H1 (cell line): ENCODE data around the gene ESR1. TPM values are rescaled to one million over a fixed set of nuclear protein-coding genes. Genes with fewer than 3 reads are reported as not detected.

Experiments used
- CTCF ChIA-PET: fragments of 300-600 bp; sonication (Branson Sonifier 250); formaldehyde crosslinking; loops from one replicate; lab custom pipeline; 2021; ENCODE audit not compliant: partially characterized antibody; lab: Charles Lee
- POLR2A ChIA-PET: fragments of 300-600 bp; sonication (Branson Sonifier 250); formaldehyde crosslinking; loops from one replicate; lab custom pipeline; 2021; ENCODE audit warnings: inconsistent platforms; ENCODE audit not compliant: partially characterized antibody; lab: Charles Lee
- DNase-seq, 2 experiments: peaks; one replicate each; pipeline versions ENCODE4 v3.0.0 to v3.0.0-alpha.2; 2010 to 2022; ENCODE audit warnings: low spot score in 2 of 2, low read depth in 1 of 2, mixed read lengths in 1 of 2
- FAIRE-seq: peaks from 2 replicates; lab custom pipeline; 2011; peaks lifted over from hg19 to GRCh38; lab: Jason Lieb, UNC
- H2AFZ ChIP-seq: 2 replicates; pipeline ENCODE4 v1.8.1; 2012; ENCODE audit warnings: low read length, inconsistent platforms
- H2AK5ac ChIP-seq: 2 replicates; pipeline ENCODE4 v1.6.1; 2013; ENCODE audit warnings: low read depth, low read length
- H2BK120ac ChIP-seq: replicated peaks from 2 replicates; pipeline ENCODE3; 2013; ENCODE audit warnings: low read depth, low read length, inconsistent platforms
- H2BK12ac ChIP-seq: 2 replicates; pipeline ENCODE4 v1.6.1; 2013; ENCODE audit warnings: low read depth, low read length
- H2BK15ac ChIP-seq: 2 replicates; pipeline ENCODE4 v1.6.1; 2013; ENCODE audit warnings: low read length
- H2BK20ac ChIP-seq: 2 replicates; pipeline ENCODE4 v1.6.1; 2013; ENCODE audit warnings: low read length
- H2BK5ac ChIP-seq: 2 replicates; pipeline ENCODE4 v1.6.1; 2013; ENCODE audit warnings: low read depth, low read length
- H3K14ac ChIP-seq: 2 replicates; pipeline ENCODE4 v1.6.1; 2013; ENCODE audit warnings: inconsistent platforms; ENCODE audit not compliant: insufficient read length
- H3K18ac ChIP-seq: 2 replicates; pipeline ENCODE4 v1.6.1; 2013; ENCODE audit warnings: low read length; ENCODE audit errors: extremely low read depth
- H3K23ac ChIP-seq: 2 replicates; pipeline ENCODE4 v1.6.1; 2013; ENCODE audit warnings: inconsistent platforms; ENCODE audit not compliant: insufficient read length
- H3K23me2 ChIP-seq: 2 replicates; pipeline ENCODE4 v1.6.1; 2013; ENCODE audit warnings: low read depth, low read length
- H3K27ac ChIP-seq: 2 replicates; pipeline ENCODE4 v1.6.1; 2011; ENCODE audit warnings: low read depth, low read length, inconsistent platforms
- H3K27me3 ChIP-seq, 4 experiments: replicated peaks in 1 of 4; 1 replicate in 1 of 4; 2 replicates in 3 of 4; pipeline versions ENCODE4 v1.6.1 to v1.8.1; 2011 to 2013; ENCODE audit warnings: low read length in 3 of 4, mild to moderate bottlenecking in 3 of 4, inconsistent platforms in 2 of 4, mixed read lengths in 2 of 4, moderate library complexity in 1 of 4; ENCODE audit not compliant: control insufficient read depth in 3 of 4, insufficient read depth in 3 of 4; ENCODE audit errors: extremely low read depth in 1 of 4
- H3K36me3 ChIP-seq, 4 experiments: 2 replicates each; pipeline versions ENCODE4 v1.6.1 to v1.8.1; 2011 to 2013; ENCODE audit warnings: mild to moderate bottlenecking in 4 of 4, low read length in 3 of 4, moderate library complexity in 2 of 4, control low read depth in 1 of 4, inconsistent platforms in 1 of 4; ENCODE audit not compliant: insufficient read depth in 4 of 4, control insufficient read depth in 2 of 4
- H3K4ac ChIP-seq: replicated peaks from 2 replicates; pipeline ENCODE3; 2013; ENCODE audit warnings: low read length, low read depth, mixed read lengths, inconsistent platforms; ENCODE audit not compliant: insufficient read length
- H3K4me1 ChIP-seq, 4 experiments: replicated peaks in 1 of 4; 1 replicate in 1 of 4; 2 replicates in 3 of 4; pipeline versions ENCODE4 v1.6.1 to v1.8.1; 2011 to 2013; ENCODE audit warnings: low read length in 3 of 4, inconsistent platforms in 2 of 4, mixed read lengths in 1 of 4; ENCODE audit not compliant: insufficient read depth in 4 of 4, control insufficient read depth in 3 of 4
- H3K4me2 ChIP-seq, 2 experiments: 2 replicates each; pipeline versions ENCODE4 v1.6.1 to v1.8.1; 2011 to 2013; ENCODE audit warnings: low read depth in 2 of 2, low read length in 2 of 2, control low read depth in 1 of 2, inconsistent platforms in 1 of 2, mild to moderate bottlenecking in 1 of 2; ENCODE audit not compliant: insufficient read depth in 1 of 2
- H3K4me3 ChIP-seq, 4 experiments: fragments of 200-600, 300-600 bp in 1 of 4; sonication (generic), shearing (Covaris generic), sonication (Bioruptor Twin) in 1 of 4; 2 replicates each; pipeline versions ENCODE4 v1.5.1 to v1.8.1; 2011 to 2016; ENCODE audit warnings: low read length in 4 of 4, low read depth in 3 of 4, control low read depth in 2 of 4, inconsistent platforms in 2 of 4, mild to moderate bottlenecking in 2 of 4, mixed read lengths in 1 of 4, moderate library complexity in 1 of 4; ENCODE audit not compliant: insufficient read depth in 2 of 4; ENCODE audit errors: extremely low read depth in 1 of 4
- H3K56ac ChIP-seq: replicated peaks from 2 replicates; pipeline ENCODE3; 2013; ENCODE audit warnings: low read depth, mild to moderate bottlenecking, mixed read lengths, low read length, inconsistent platforms; ENCODE audit not compliant: insufficient read length
- H3K79me1 ChIP-seq: 2 replicates; pipeline ENCODE4 v1.6.1; 2013; ENCODE audit warnings: low read depth, low read length, control low read depth
- H3K79me2 ChIP-seq, 2 experiments: 2 replicates each; pipeline versions ENCODE4 v1.6.1 to v1.8.1; 2012 to 2013; ENCODE audit warnings: low read length in 2 of 2, mild to moderate bottlenecking in 2 of 2, inconsistent platforms in 1 of 2; ENCODE audit not compliant: insufficient read depth in 2 of 2, control insufficient read depth in 1 of 2
- H3K9ac ChIP-seq, 4 experiments: replicated peaks in 1 of 4; 1 replicate in 1 of 4; 2 replicates in 3 of 4; pipeline versions ENCODE4 v1.6.1 to v1.8.1; 2011 to 2013; ENCODE audit warnings: low read depth in 3 of 4, low read length in 3 of 4, control low read depth in 2 of 4, mild to moderate bottlenecking in 2 of 4, moderate library complexity in 2 of 4, inconsistent platforms in 1 of 4; ENCODE audit errors: extremely low read depth in 1 of 4
- H3K9me3 ChIP-seq, 2 experiments: 2 replicates each; pipeline versions ENCODE4 v1.6.1 to v1.8.1; 2012 to 2013; ENCODE audit warnings: mild to moderate bottlenecking in 2 of 2, moderate library complexity in 2 of 2, control low read depth in 1 of 2, inconsistent platforms in 1 of 2, low read depth in 1 of 2, low read length in 1 of 2, mixed read lengths in 1 of 2; ENCODE audit not compliant: insufficient read depth in 2 of 2
- H4K20me1 ChIP-seq, 2 experiments: replicated peaks in 1 of 2; 2 replicates each; pipeline versions ENCODE3 to v1.8.1; 2011 to 2013; ENCODE audit warnings: inconsistent platforms in 2 of 2, low read length in 2 of 2, mild to moderate bottlenecking in 1 of 2; ENCODE audit not compliant: insufficient read depth in 2 of 2, control insufficient read depth in 1 of 2
- H4K5ac ChIP-seq: 2 replicates; pipeline ENCODE4 v1.6.1; 2013; ENCODE audit warnings: low read length, low read depth, mixed read lengths, inconsistent platforms; ENCODE audit not compliant: insufficient read length
- H4K8ac ChIP-seq: 2 replicates; pipeline ENCODE4 v1.8.0; 2013; ENCODE audit warnings: mild to moderate bottlenecking, moderate library complexity, low read length, inconsistent platforms; ENCODE audit not compliant: insufficient read depth; ENCODE audit errors: extremely low read depth
- H4K91ac ChIP-seq: replicated peaks from 2 replicates; pipeline ENCODE3; 2013; ENCODE audit warnings: low read length, mixed read lengths, inconsistent platforms; ENCODE audit not compliant: insufficient read length
- ATF3 ChIP-seq: IDR thresholded peaks from 2 replicates; pipeline ENCODE4 v1.6.1; 2011; ENCODE audit warnings: low read depth, mild to moderate bottlenecking, low read length; ENCODE audit not compliant: insufficient read depth
- CBX8 ChIP-seq: fragments of 300-800, 300-1000 bp; sonication (generic); IDR thresholded peaks from 2 replicates; pipeline ENCODE4 v1.7.1; 2016; ENCODE audit warnings: low read depth, low read length, borderline replicate concordance
- CEBPB ChIP-seq: IDR thresholded peaks from 2 replicates; pipeline ENCODE4 v1.6.1; 2012; ENCODE audit warnings: low read depth, low read length
- EGR1 ChIP-seq: IDR thresholded peaks from 2 replicates; pipeline ENCODE4 v1.6.1; 2011; ENCODE audit warnings: low read depth, low read length, borderline replicate concordance
- MAFK ChIP-seq: IDR thresholded peaks from 2 replicates; pipeline ENCODE4 v1.6.1; 2012; ENCODE audit warnings: low read depth, mild to moderate bottlenecking, improper control_type of control experiment, low read length
- MAX ChIP-seq: IDR thresholded peaks from 2 replicates; pipeline ENCODE4 v1.6.1; 2012; ENCODE audit warnings: inconsistent platforms
- PHF8 ChIP-seq: fragments of 200-600 bp; sonication (generic); conservative IDR thresholded peaks from 2 replicates; pipeline ENCODE4 v1.7.1; 2012; ENCODE audit warnings: low read depth, mild to moderate bottlenecking, inconsistent platforms, low read length, moderate library complexity
- POLR2A ChIP-seq, 2 experiments: IDR thresholded peaks; 1 replicate in 1 of 2; 2 replicates in 1 of 2; pipeline ENCODE4 v1.6.1; 2011; ENCODE audit warnings: low read depth in 2 of 2, low read length in 2 of 2, mild to moderate bottlenecking in 2 of 2; ENCODE audit errors: control extremely low read depth in 1 of 2
- POLR2AphosphoS5 ChIP-seq: IDR thresholded peaks from 2 replicates; pipeline ENCODE4 v1.6.1; 2011; ENCODE audit warnings: low read depth, low read length
- RBBP5 ChIP-seq: IDR thresholded peaks from 2 replicates; pipeline ENCODE4 v1.7.1; 2012; ENCODE audit warnings: low read depth, mild to moderate bottlenecking, inconsistent platforms, low read length, moderate library complexity, borderline replicate concordance
- SIRT6 ChIP-seq: IDR thresholded peaks from one replicate; pipeline ENCODE4 v1.7.1; 2012; ENCODE audit warnings: low read length, inconsistent platforms
- SP1 ChIP-seq: IDR thresholded peaks from 2 replicates; pipeline ENCODE4 v1.6.1; 2011; ENCODE audit warnings: low read depth, low read length
- SRF ChIP-seq: IDR thresholded peaks from 2 replicates; pipeline ENCODE4 v1.6.1; 2011; ENCODE audit warnings: mild to moderate bottlenecking, low read depth, low read length, moderate library complexity
- TCF12 ChIP-seq: IDR thresholded peaks from 2 replicates; pipeline ENCODE4 v1.6.1; 2011; ENCODE audit warnings: low read depth, mild to moderate bottlenecking, low read length
- YY1 ChIP-seq: IDR thresholded peaks from 2 replicates; pipeline ENCODE4 v1.6.1; 2011; ENCODE audit warnings: low read depth, mild to moderate bottlenecking, low read length
- ZNF274 ChIP-seq: IDR thresholded peaks from 2 replicates; pipeline ENCODE4 v1.7.0; 2012; ENCODE audit warnings: low read length, borderline replicate concordance; ENCODE audit errors: extremely low read depth
- WGBS, 2 experiments: shearing (Covaris generic) in 1 of 2; methylation state at CpG; one replicate each; pipeline versions ENCODE4 v1.1.6 to v1.1.7; 2013 to 2015; ENCODE audit warnings: low lambda C conversion rate in 2 of 2, mixed read lengths in 2 of 2, inconsistent platforms in 1 of 2, low coverage in 1 of 2, missing lambda C conversion rate in 1 of 2; ENCODE audit not compliant: insufficient replicate concordance in 2 of 2, insufficient coverage in 1 of 2, insufficient read length in 1 of 2; ENCODE audit errors: extremely low coverage in 1 of 2, missing lambda C conversion rate in 1 of 2; 5-methylcytosine and 5-hydroxymethylcytosine counted together
- polyA plus RNA-seq, 7 experiments: library from polyadenylated mRNA; depleted of rRNA in 3 of 7; stranded (reverse) in 5 of 7; unstranded in 2 of 7; fragments of >200 nt in 5 of 7; fragments of 200-250 nt in 2 of 7; gene quantifications; 1 replicate in 5 of 7; 2 replicates in 1 of 7; 4 replicates in 1 of 7; pipeline versions ENCODE4 v1.2.1 to v1.2.3, GENCODE V29; 2011 to 2013; ENCODE audit warnings: missing spikeins in 2 of 7, mixed read lengths in 2 of 7
- total RNA-seq: library from RNA; stranded (reverse); fragmentation: NEBNext Ultra II Directional; extraction: Animal tissue kit (Norgen Biotek cat#: 25700); gene quantifications from 2 replicates; pipeline ENCODE4 v1.2.1, GENCODE V29; 2021

ESR1 gene
- total and polyA plus RNA-seq, 2 of the 8 experiments (the other 6 are each of a cell fraction or from before 2014, with no cell fraction given): 0.03 to 0.17 TPM

GRCh38 chr6:152173957-152174356 lies 366.5 kb downstream of the ESR1 start:
- Histone ChIP-seq H3K4ac (no peak overlapping the region), H3K4me2 (no peak overlapping the region), H2BK20ac (no peak overlapping the region), H2AFZ (no peak overlapping the region), H4K5ac (no peak overlapping the region), H2AK5ac (no peak overlapping the region), H4K91ac (no peak overlapping the region), H3K14ac (no peak overlapping the region), H3K4me3 (no peak overlapping the region), H3K23ac (no peak overlapping the region), H4K8ac (no peak overlapping the region), H3K56ac (no peak overlapping the region), H3K79me2 (no peaks in the 10 kb centered on the region), H3K27ac (no peak overlapping the region), H3K9ac (no peak overlapping the region), H3K27me3 (no peaks in the 10 kb centered on the region), H2BK15ac (no peak overlapping the region), H3K36me3 (no peaks in the 10 kb centered on the region), H3K79me1 (no peaks in the 10 kb centered on the region), H2BK120ac (no peak overlapping the region), H2BK12ac (no peak overlapping the region), H4K20me1 (no peaks in the 10 kb centered on the region), H3K4me1 (peaks cover 0 to 7% (median 0%) of the 10 kb centered on the region in 4 experiments; a peak in 1 of 7 replicates), H3K9me3 (no peaks in the 10 kb centered on the region), H3K23me2 (no peaks in the 10 kb centered on the region), H3K18ac (no peak overlapping the region), H2BK5ac (no peak overlapping the region)
- no peak for FAIRE-seq
- no peak for DNase-seq
- CTCF ChIA-PET: no interaction called here
- WGBS, 2 experiments: 84% methylated on average over 2 of the region's 2 CpGs; no CpG with 5 or more reads in 1 of the 2 experiments
- POLR2A ChIA-PET: no interaction called here
- TF ChIP-seq ATF3: no peak
- no peak for TF ChIP-seq SP1
- no peak for TF ChIP-seq CEBPB
- TF ChIP-seq MAX: no peak
- TF ChIP-seq RBBP5: no peak
- no peak for TF ChIP-seq ZNF274
- no peak for TF ChIP-seq PHF8
- no peak for TF ChIP-seq SIRT6
- TF ChIP-seq POLR2AphosphoS5: no peak
- TF ChIP-seq POLR2A (IDR thresholded peaks at IDR 0.05; ENCODE audit: control extremely low read depth in 1 of 2, low read depth in 2 of 2, low read length in 2 of 2): no peak
- no peak for TF ChIP-seq EGR1
- TF ChIP-seq CBX8: no peak
- no peak for TF ChIP-seq SRF
- TF ChIP-seq YY1: no peak
- TF ChIP-seq TCF12: no peak
- TF ChIP-seq MAFK: no peak
